Endothelial cell (in vitro differentiated cells): Measurements from ENCODE around the gene WDR37. TPM values are rescaled to one million over a fixed set of nuclear protein-coding genes. Genes with fewer than 3 reads are reported as not detected.

Experiments used
- DNase-seq: peaks from one replicate; pipeline ENCODE4 v3.0.0; 2021; ENCODE audit warnings: low spot score
- H3K27ac Mint-ChIP-seq: one replicate; pipeline ENCODE4 v1.8.0; 2021; ENCODE audit warnings: mixed read lengths, inconsistent platforms; ENCODE audit not compliant: unreplicated experiment
- H3K27me3 Mint-ChIP-seq: one replicate; pipeline ENCODE4 v1.8.0; 2021; ENCODE audit warnings: mild to moderate bottlenecking, moderate library complexity, mixed read lengths, inconsistent platforms; ENCODE audit not compliant: unreplicated experiment
- H3K36me3 Mint-ChIP-seq: one replicate; pipeline ENCODE4 v1.8.0; 2021; ENCODE audit warnings: mild to moderate bottlenecking, low read depth, mixed read lengths, inconsistent platforms; ENCODE audit not compliant: unreplicated experiment
- H3K4me1 Mint-ChIP-seq: one replicate; pipeline ENCODE4 v1.8.0; 2021; ENCODE audit warnings: mild to moderate bottlenecking, mixed read lengths, inconsistent platforms; ENCODE audit not compliant: unreplicated experiment
- H3K4me3 Mint-ChIP-seq: one replicate; pipeline ENCODE4 v1.8.0; 2021; ENCODE audit warnings: mild to moderate bottlenecking, mixed read lengths, inconsistent platforms; ENCODE audit not compliant: unreplicated experiment
- H3K9me3 Mint-ChIP-seq: one replicate; pipeline ENCODE4 v1.8.0; 2021; ENCODE audit warnings: mixed read lengths, inconsistent platforms; ENCODE audit not compliant: unreplicated experiment
- total RNA-seq: library from RNA; stranded (reverse); fragmentation: NEBNext Ultra II Directional; extraction: Animal tissue kit (Norgen Biotek cat#: 25700); gene quantifications from one replicate; pipeline ENCODE4 v1.2.1, GENCODE V29; 2021; ENCODE audit not compliant: unreplicated experiment
- TF ChIP-seq, protein P1 (sequence below): fragments of 200-600 bp; sonication (generic); IDR thresholded peaks from one replicate; pipeline ENCODE4 v1.5.0; 2021; ENCODE audit warnings: antibody characterized with exemption; ENCODE audit not compliant: unreplicated experiment

The WDR37 gene
- total RNA-seq, 1 donor from 2014 or later, result 32.6 TPM

DNA sequence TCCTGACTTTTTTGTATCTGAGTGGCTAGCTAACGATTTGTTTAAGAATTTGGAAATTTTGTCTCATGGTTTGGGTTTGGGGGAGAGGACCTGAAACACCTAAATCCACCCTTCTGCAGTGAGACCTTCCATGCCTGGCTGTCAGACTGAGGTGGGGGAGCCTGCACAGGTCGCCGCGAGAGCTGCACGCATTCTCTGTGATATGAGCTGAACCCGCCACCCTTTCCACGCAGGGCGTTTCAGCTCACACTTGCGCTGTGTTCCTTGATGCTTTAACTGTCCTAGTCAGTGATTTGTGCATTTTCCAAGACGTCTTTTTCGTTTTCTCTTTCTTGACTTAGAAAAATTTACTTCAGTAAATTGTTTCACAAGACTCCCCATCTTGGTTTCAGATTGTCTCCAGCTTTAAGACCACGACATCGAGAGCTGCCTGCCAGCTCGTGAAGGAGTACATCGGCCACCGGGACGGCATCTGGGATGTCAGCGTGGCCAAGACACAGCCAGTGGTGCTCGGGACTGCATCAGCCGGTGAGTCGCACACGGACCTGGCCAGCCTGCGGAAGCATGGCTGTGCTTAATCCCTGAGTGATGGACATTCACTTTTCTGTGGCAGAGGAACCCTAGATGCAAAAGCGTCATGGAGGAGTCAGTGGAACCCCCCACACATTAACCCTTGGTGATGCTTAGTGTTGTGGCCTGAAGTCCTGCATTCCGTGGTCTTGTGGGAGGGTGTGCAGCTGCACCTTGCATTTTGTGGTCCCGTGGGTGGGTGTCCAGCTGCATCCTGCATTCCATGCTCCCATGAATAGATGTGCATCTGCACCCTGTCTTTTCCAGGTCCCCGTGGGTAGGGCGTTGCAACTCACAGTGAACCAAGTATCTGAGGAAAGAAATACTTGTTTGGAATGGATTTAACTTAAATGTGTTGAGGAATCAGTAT is 28.1 kb downstream of the WDR37 start:
- TF ChIP-seq, protein P1, sequence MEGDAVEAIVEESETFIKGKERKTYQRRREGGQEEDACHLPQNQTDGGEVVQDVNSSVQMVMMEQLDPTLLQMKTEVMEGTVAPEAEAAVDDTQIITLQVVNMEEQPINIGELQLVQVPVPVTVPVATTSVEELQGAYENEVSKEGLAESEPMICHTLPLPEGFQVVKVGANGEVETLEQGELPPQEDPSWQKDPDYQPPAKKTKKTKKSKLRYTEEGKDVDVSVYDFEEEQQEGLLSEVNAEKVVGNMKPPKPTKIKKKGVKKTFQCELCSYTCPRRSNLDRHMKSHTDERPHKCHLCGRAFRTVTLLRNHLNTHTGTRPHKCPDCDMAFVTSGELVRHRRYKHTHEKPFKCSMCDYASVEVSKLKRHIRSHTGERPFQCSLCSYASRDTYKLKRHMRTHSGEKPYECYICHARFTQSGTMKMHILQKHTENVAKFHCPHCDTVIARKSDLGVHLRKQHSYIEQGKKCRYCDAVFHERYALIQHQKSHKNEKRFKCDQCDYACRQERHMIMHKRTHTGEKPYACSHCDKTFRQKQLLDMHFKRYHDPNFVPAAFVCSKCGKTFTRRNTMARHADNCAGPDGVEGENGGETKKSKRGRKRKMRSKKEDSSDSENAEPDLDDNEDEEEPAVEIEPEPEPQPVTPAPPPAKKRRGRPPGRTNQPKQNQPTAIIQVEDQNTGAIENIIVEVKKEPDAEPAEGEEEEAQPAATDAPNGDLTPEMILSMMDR, result no peak
- DNase-seq, result no peak
- Mint-ChIP-seq H3K36me3 (peaks cover 45% of the 10 kb centered on the region), H3K27ac (no peak overlapping the region), H3K9me3 (no peaks in the 10 kb centered on the region), H3K4me3 (no peak overlapping the region), H3K4me1 (peaks cover 32% of the 10 kb centered on the region), H3K27me3 (peaks cover 2% of the 10 kb centered on the region)

DNA sequence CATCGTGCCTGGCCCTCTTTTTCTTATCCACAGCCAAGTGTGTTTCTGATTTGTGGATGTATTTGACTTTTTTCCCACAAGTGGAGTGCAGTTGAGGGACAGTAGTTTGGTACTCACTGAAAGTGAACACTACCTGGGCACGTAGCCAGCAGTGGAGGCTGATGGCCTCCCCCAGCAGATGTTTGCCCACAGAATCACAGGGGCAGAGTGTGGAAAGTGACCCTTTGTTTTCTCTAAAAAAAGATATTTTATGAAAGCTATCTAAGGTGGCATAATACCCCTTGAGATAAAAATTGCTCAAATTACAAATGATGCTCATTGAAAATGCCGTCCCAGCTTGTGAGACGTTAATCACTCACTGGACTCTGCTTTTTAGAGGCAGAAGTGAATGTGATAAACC is 29.1 kb downstream of the WDR37 start:
- H3K36me3 Mint-ChIP-seq, result peaks cover 42% of the 10 kb centered on the region
- no peak for DNase-seq
- H3K27ac Mint-ChIP-seq, result no peak overlapping the region
- TF ChIP-seq, protein P1, result no peak
- H3K4me1 Mint-ChIP-seq, result peaks cover 38% of the 10 kb centered on the region
- H3K27me3 Mint-ChIP-seq, result peaks cover 2% of the 10 kb centered on the region
- H3K9me3 Mint-ChIP-seq, result no peaks in the 10 kb centered on the region
- no peak overlapping the region for H3K4me3 Mint-ChIP-seq

DNA sequence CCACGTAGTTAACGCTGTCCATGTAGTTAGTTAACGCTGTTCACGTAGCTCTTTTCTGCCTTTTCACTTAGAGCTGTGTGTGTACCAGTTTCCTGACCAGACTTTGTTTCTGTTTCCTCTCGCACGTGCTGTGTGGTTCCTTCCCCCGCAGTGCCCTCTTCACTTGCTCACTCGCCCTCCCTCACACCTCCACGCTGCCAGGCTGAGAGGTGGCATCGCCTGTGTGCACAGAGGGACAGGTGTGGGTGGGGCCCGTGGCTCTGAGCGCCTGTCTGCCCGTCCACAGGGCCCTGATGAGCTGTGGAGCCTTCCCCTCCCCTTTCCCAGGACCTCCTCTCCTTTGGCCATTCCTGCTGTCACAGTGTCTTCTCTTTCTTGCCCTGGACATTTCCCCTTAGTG is 30.6 kb downstream of the WDR37 start:
- Mint-ChIP-seq H3K4me3 (peak overlapping the region; percentile 63), H3K27ac (peak overlapping the region; percentile 79), H3K36me3 (peaks cover 42% of the 10 kb centered on the region), H3K9me3 (no peaks in the 10 kb centered on the region), H3K4me1 (peaks cover 44% of the 10 kb centered on the region), H3K27me3 (peaks cover 4% of the 10 kb centered on the region)
- TF ChIP-seq, protein P1, result no peak
- no peak for DNase-seq

DNA sequence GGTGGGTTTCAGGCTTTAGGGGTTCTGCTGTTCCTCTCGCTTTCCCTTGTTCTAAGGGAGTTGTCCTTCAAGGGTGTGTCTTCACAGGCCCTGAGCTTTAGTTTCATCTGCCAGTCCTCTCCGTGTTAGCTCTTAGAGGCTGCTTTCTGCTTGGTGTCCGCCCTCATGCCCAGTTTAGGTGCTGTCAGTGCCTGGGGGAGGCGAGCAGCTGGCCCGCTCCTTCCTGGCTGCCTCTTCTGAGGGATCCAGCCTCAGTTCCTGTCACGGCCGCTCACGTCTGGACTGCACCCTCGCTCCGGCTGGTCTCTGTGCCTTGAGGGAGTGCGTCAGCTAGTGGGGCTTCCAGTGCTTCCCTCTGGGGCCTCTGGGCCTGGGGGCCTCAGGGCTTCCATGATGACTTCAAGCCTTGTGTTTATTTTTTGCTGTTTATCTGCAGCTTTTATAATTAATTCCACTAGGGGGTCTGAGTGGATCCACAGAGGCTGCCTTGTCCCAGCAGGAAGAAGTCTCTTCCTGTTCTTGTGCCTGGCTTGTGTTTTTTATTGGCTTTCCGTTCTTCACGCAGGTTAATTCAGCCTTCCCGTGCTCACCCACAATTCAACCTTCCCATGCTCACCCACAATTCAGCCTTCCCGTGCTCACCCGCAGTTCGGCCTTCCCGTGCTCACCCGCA is 33.0 kb downstream of the WDR37 start:
- DNase-seq, result peak; percentile 12
- Mint-ChIP-seq H3K36me3 (peaks cover 35% of the 10 kb centered on the region), H3K4me3 (peak overlapping the region; percentile 84), H3K27ac (peak overlapping the region; percentile 99), H3K27me3 (peaks cover 3% of the 10 kb centered on the region), H3K4me1 (peaks cover 44% of the 10 kb centered on the region), H3K9me3 (no peaks in the 10 kb centered on the region)
- TF ChIP-seq, protein P1, result no peak
